DMS53 treated with DMSO at 0.1 percent for 48 hours (cell line): ENCODE results near the gene USP47.
A peak's percentile ranks its signal among the peaks of the same experiment; 100 is the strongest.

ENCODE experiments used
- DNase-seq: peaks from one replicate; lab custom pipeline; 2025; ENCODE audit not compliant: unreplicated experiment; lab: John Stamatoyannopoulos, UW

USP47 gene

GRCh38 chr11:11841723-11842420, at the start of gene USP47:
USP47 (plus strand) TSS chr11:11841972; CDS start chr11:11842186, 214 bp downstream.
- DNase-seq = peak; percentile 67

GRCh38 chr11:11793073-11793472, 48.7 kb upstream of the USP47 start:
- no peak for DNase-seq

- peak; percentile 25 for DNase-seq
These were observed 43.0 kb upstream of the USP47 start for GRCh38 chr11:11798586-11799438.

GRCh38 chr11:11805228-11805627, 36.5 kb upstream of the USP47 start:
- DNase-seq = no peak

GRCh38 chr11:11806074-11806473, 35.7 kb upstream of the USP47 start:
- no peak for DNase-seq

GRCh38 chr11:11806586-11806985, 35.2 kb upstream of the USP47 start:
- DNase-seq = no peak

- DNase-seq = no peak
These were observed 33.7 kb upstream of the USP47 start for GRCh38 chr11:11807811-11808782.

- no peak for DNase-seq
These were observed 32.7 kb upstream of the USP47 start for GRCh38 chr11:11808992-11809615.

- DNase-seq = no peak
These were observed 30.7 kb upstream of the USP47 start for GRCh38 chr11:11810764-11811726.

GRCh38 chr11:11813288-11813962, 28.3 kb upstream of the USP47 start:
- DNase-seq = no peak

GRCh38 chr11:11814614-11815452, 26.9 kb upstream of the USP47 start:
- DNase-seq = peak; percentile 90

GRCh38 chr11:11816511-11817314, 25.1 kb upstream of the USP47 start:
- DNase-seq = no peak

GRCh38 chr11:11817957-11818356, 23.8 kb upstream of the USP47 start:
- no peak for DNase-seq

GRCh38 chr11:11818529-11819121, 23.1 kb upstream of the USP47 start:
- no peak for DNase-seq

- no peak for DNase-seq
These were observed 19.9 kb upstream of the USP47 start for GRCh38 chr11:11821899-11822298.

GRCh38 chr11:11822946-11823345, 18.8 kb upstream of the USP47 start:
- no peak for DNase-seq

- no peak for DNase-seq
These were observed 15.5 kb upstream of the USP47 start for GRCh38 chr11:11826260-11826659.
